ENCODE data around the gene ERMARD.

The ERMARD gene

GRCh38 chr6:169775321-169775720 lies 23.9 kb downstream of the ERMARD start:
- no peak overlapping the region for H3K4me3 ChIP-seq (replicated peaks; ENCODE audit: low read depth, low read length)
- DNase-seq (ENCODE audit: extremely low read depth, low read depth): no peak
- TF ChIP-seq CTCF (IDR thresholded peaks at IDR 0.05; ENCODE audit: low read depth, low read length, missing control alignments): no peak

GRCh38 chr6:169776379-169776778 lies 25.0 kb downstream of the ERMARD start:
- no peak for DNase-seq (ENCODE audit: extremely low read depth, low read depth)
- no peak for TF ChIP-seq CTCF (IDR thresholded peaks at IDR 0.05; ENCODE audit: low read depth, low read length, missing control alignments)

GRCh38 chr6:169777896-169778295 lies 26.5 kb downstream of the ERMARD start:
- H3K4me3 ChIP-seq (replicated peaks; ENCODE audit: low read depth, low read length): no peak overlapping the region
- TF ChIP-seq CTCF (IDR thresholded peaks at IDR 0.05; ENCODE audit: low read depth, low read length, missing control alignments): no peak
- DNase-seq (ENCODE audit: extremely low read depth, low read depth): no peak

More at GRCh38 chr6:169776379-169776778, 25.0 kb downstream of the ERMARD start:
- H3K4me3 ChIP-seq (replicated peaks; ENCODE audit: low read depth, low read length): no peak overlapping the region

- H3K4me3 ChIP-seq (replicated peaks; ENCODE audit: low read depth, low read length): no peak overlapping the region
- no peak for TF ChIP-seq CTCF (IDR thresholded peaks at IDR 0.05; ENCODE audit: low read depth, low read length, missing control alignments)
- no peak for DNase-seq (ENCODE audit: extremely low read depth, low read depth)
These were observed 27.2 kb downstream of the ERMARD start for GRCh38 chr6:169778646-169779045.

GRCh38 chr6:169779092-169779815 lies 27.8 kb downstream of the ERMARD start:
- no peak overlapping the region for H3K4me3 ChIP-seq (replicated peaks; ENCODE audit: low read depth, low read length)
- no peak for DNase-seq (ENCODE audit: extremely low read depth, low read depth)

GRCh38 chr6:169779896-169780295 lies 28.5 kb downstream of the ERMARD start:
- no peak for DNase-seq (ENCODE audit: extremely low read depth, low read depth)

More at GRCh38 chr6:169779092-169779815, 27.8 kb downstream of the ERMARD start:
- no peak for TF ChIP-seq CTCF (IDR thresholded peaks at IDR 0.05; ENCODE audit: low read depth, low read length, missing control alignments)

More at GRCh38 chr6:169779896-169780295, 28.5 kb downstream of the ERMARD start:
- no peak overlapping the region for H3K4me3 ChIP-seq (replicated peaks; ENCODE audit: low read depth, low read length)
- no peak for TF ChIP-seq CTCF (IDR thresholded peaks at IDR 0.05; ENCODE audit: low read depth, low read length, missing control alignments)
